Type B pancreatic cell (in vitro differentiated cells): ENCODE measurements around the gene CLIC4. TPM values are rescaled to one million over a fixed set of nuclear protein-coding genes. Genes with fewer than 3 reads are reported as not detected.

Experiments used
- DNase-seq: peaks from one replicate; pipeline ENCODE4 v3.0.0; 2021; ENCODE audit warnings: mixed read lengths; ENCODE audit not compliant: unreplicated experiment; ENCODE audit errors: extremely low spot score
- H3K27ac Mint-ChIP-seq: 2 replicates; pipeline ENCODE4 v1.8.0; 2021; ENCODE audit warnings: mild to moderate bottlenecking, mixed read lengths
- H3K27me3 Mint-ChIP-seq: 2 replicates; pipeline ENCODE4 v1.8.0; 2021; ENCODE audit warnings: mixed read lengths
- H3K36me3 Mint-ChIP-seq: 2 replicates; pipeline ENCODE4 v1.8.0; 2021; ENCODE audit warnings: mixed read lengths
- H3K4me1 Mint-ChIP-seq: one replicate; pipeline ENCODE4 v1.8.0; 2021; ENCODE audit warnings: mixed read lengths; ENCODE audit not compliant: unreplicated experiment
- H3K4me3 Mint-ChIP-seq: 2 replicates; pipeline ENCODE4 v1.8.0; 2021; ENCODE audit warnings: mild to moderate bottlenecking, mixed read lengths
- H3K9me3 Mint-ChIP-seq: 2 replicates; pipeline ENCODE4 v1.8.0; 2021; ENCODE audit warnings: mixed read lengths
- CTCF ChIP-seq: fragments of 200-600 bp; sonication (generic); conservative IDR thresholded peaks from 2 replicates; pipeline ENCODE4 v1.5.0; 2021; ENCODE audit warnings: antibody characterized with exemption, mild to moderate bottlenecking
- total RNA-seq: library from RNA; stranded (reverse); gene quantifications from 2 replicates; pipeline ENCODE4 v1.2.1, GENCODE V29; 2021; ENCODE audit warnings: low replicate concordance

CLIC4 gene
- total RNA-seq, 1 donor from 2014 or later, result 109 TPM

GRCh38 chr1:24826510-24826909 lies 81.3 kb downstream of the CLIC4 start:
- Mint-ChIP-seq H3K27ac (no peak overlapping the region), H3K27me3 (no peaks in the 10 kb centered on the region)

GRCh38 chr1:24827379-24828135 lies 82.3 kb downstream of the CLIC4 start:
- Mint-ChIP-seq H3K36me3 (peaks cover 10% of the 10 kb centered on the region), H3K4me3 (no peak overlapping the region), H3K27me3 (no peaks in the 10 kb centered on the region), H3K4me1 (peaks cover 66% of the 10 kb centered on the region), H3K9me3 (no peaks in the 10 kb centered on the region), H3K27ac (no peak overlapping the region)
- DNase-seq, result no peak
- TF ChIP-seq CTCF, result no peak

More at GRCh38 chr1:24826510-24826909, 81.3 kb downstream of the CLIC4 start:
- no peak for DNase-seq
- H3K4me1 Mint-ChIP-seq, result peaks cover 67% of the 10 kb centered on the region
- no peak for TF ChIP-seq CTCF
- no peaks in the 10 kb centered on the region for H3K9me3 Mint-ChIP-seq
- no peak overlapping the region for H3K4me3 Mint-ChIP-seq
- H3K36me3 Mint-ChIP-seq, result peaks cover 10% of the 10 kb centered on the region

GRCh38 chr1:24828183-24828886 lies 83.1 kb downstream of the CLIC4 start:
- TF ChIP-seq CTCF, result no peak
- no peaks in the 10 kb centered on the region for H3K9me3 Mint-ChIP-seq
- no peak for DNase-seq
- peak overlapping the region; percentile 58 for H3K4me3 Mint-ChIP-seq
- no peaks in the 10 kb centered on the region for H3K27me3 Mint-ChIP-seq
- peak overlapping the region; percentile 17 for H3K27ac Mint-ChIP-seq
- peaks cover 6% of the 10 kb centered on the region for H3K36me3 Mint-ChIP-seq
- peaks cover 58% of the 10 kb centered on the region for H3K4me1 Mint-ChIP-seq

- no peak for TF ChIP-seq CTCF
- peak overlapping the region; percentile 17 for H3K27ac Mint-ChIP-seq
- peaks cover 6% of the 10 kb centered on the region for H3K36me3 Mint-ChIP-seq
- DNase-seq, result no peak
- H3K4me3 Mint-ChIP-seq, result no peak overlapping the region
- H3K4me1 Mint-ChIP-seq, result peaks cover 56% of the 10 kb centered on the region
- no peaks in the 10 kb centered on the region for H3K9me3 Mint-ChIP-seq
- no peaks in the 10 kb centered on the region for H3K27me3 Mint-ChIP-seq
These were observed 83.6 kb downstream of the CLIC4 start for GRCh38 chr1:24828887-24829192.

- DNase-seq, result no peak
- Mint-ChIP-seq H3K27ac (no peak overlapping the region), H3K4me1 (peaks cover 44% of the 10 kb centered on the region), H3K27me3 (no peaks in the 10 kb centered on the region), H3K9me3 (no peaks in the 10 kb centered on the region), H3K4me3 (no peak overlapping the region), H3K36me3 (peaks cover 6% of the 10 kb centered on the region)
- peak; percentile 90 for TF ChIP-seq CTCF
These were observed 85.5 kb downstream of the CLIC4 start for GRCh38 chr1:24830680-24831272.
